ENCODE data around the gene PDE11A. TPM values are rescaled to one million over a fixed set of nuclear protein-coding genes. Genes with fewer than 3 reads are reported as not detected.

The PDE11A gene
- total RNA-seq, 1 donor from 2014 or later: 0.27 TPM

- H3K9me3 Mint-ChIP-seq (ENCODE audit: unreplicated experiment): no peaks in the 10 kb centered on the region
- H3K36me3 Mint-ChIP-seq (ENCODE audit: unreplicated experiment): no peaks in the 10 kb centered on the region
- no peaks in the 10 kb centered on the region for H3K27me3 Mint-ChIP-seq (ENCODE audit: unreplicated experiment)
- H3K4me3 Mint-ChIP-seq (ENCODE audit: unreplicated experiment): no peak overlapping the region
- peaks cover 8% of the 10 kb centered on the region for H3K4me1 Mint-ChIP-seq (ENCODE audit: low read depth, unreplicated experiment)
- no peak for TF ChIP-seq CTCF (IDR thresholded peaks at IDR 0.05; ENCODE audit: partially characterized antibody, unreplicated experiment)
- DNase-seq: no peak
- no peak overlapping the region for H3K27ac Mint-ChIP-seq (ENCODE audit: unreplicated experiment)
Observed at GRCh38 chr2:177889818-177890460, 182.6 kb downstream of the PDE11A start.

GRCh38 chr2:177888581-177888980, 184.0 kb downstream of the PDE11A start:
- Mint-ChIP-seq H3K9me3 (ENCODE audit: unreplicated experiment) (no peaks in the 10 kb centered on the region), H3K36me3 (ENCODE audit: unreplicated experiment) (no peaks in the 10 kb centered on the region), H3K27me3 (ENCODE audit: unreplicated experiment) (no peaks in the 10 kb centered on the region), H3K4me1 (ENCODE audit: low read depth, unreplicated experiment) (peaks cover 8% of the 10 kb centered on the region), H3K27ac (ENCODE audit: unreplicated experiment) (no peak overlapping the region), H3K4me3 (ENCODE audit: unreplicated experiment) (no peak overlapping the region)
- DNase-seq: no peak
- TF ChIP-seq CTCF (IDR thresholded peaks at IDR 0.05; ENCODE audit: partially characterized antibody, unreplicated experiment): no peak

- Mint-ChIP-seq H3K27me3 (ENCODE audit: unreplicated experiment) (no peaks in the 10 kb centered on the region), H3K27ac (ENCODE audit: unreplicated experiment) (no peak overlapping the region), H3K9me3 (ENCODE audit: unreplicated experiment) (no peaks in the 10 kb centered on the region), H3K4me1 (ENCODE audit: low read depth, unreplicated experiment) (peaks cover 6% of the 10 kb centered on the region), H3K36me3 (ENCODE audit: unreplicated experiment) (no peaks in the 10 kb centered on the region), H3K4me3 (ENCODE audit: unreplicated experiment) (no peak overlapping the region)
- DNase-seq: no peak
- no peak for TF ChIP-seq CTCF (IDR thresholded peaks at IDR 0.05; ENCODE audit: partially characterized antibody, unreplicated experiment)
Observed at GRCh38 chr2:177887722-177888121, 184.9 kb downstream of the PDE11A start.

- no peaks in the 10 kb centered on the region for H3K27me3 Mint-ChIP-seq (ENCODE audit: unreplicated experiment)
- DNase-seq: no peak
- no peak for TF ChIP-seq CTCF (IDR thresholded peaks at IDR 0.05; ENCODE audit: partially characterized antibody, unreplicated experiment)
- no peak overlapping the region for H3K27ac Mint-ChIP-seq (ENCODE audit: unreplicated experiment)
- H3K4me1 Mint-ChIP-seq (ENCODE audit: low read depth, unreplicated experiment): no peaks in the 10 kb centered on the region
- no peaks in the 10 kb centered on the region for H3K9me3 Mint-ChIP-seq (ENCODE audit: unreplicated experiment)
- H3K36me3 Mint-ChIP-seq (ENCODE audit: unreplicated experiment): no peaks in the 10 kb centered on the region
- no peak overlapping the region for H3K4me3 Mint-ChIP-seq (ENCODE audit: unreplicated experiment)
Observed at GRCh38 chr2:177886824-177887223, 185.8 kb downstream of the PDE11A start.

GRCh38 chr2:177885828-177886466, 186.6 kb downstream of the PDE11A start:
- Mint-ChIP-seq H3K4me1 (ENCODE audit: low read depth, unreplicated experiment) (no peaks in the 10 kb centered on the region), H3K9me3 (ENCODE audit: unreplicated experiment) (no peaks in the 10 kb centered on the region), H3K36me3 (ENCODE audit: unreplicated experiment) (no peaks in the 10 kb centered on the region), H3K4me3 (ENCODE audit: unreplicated experiment) (no peak overlapping the region), H3K27ac (ENCODE audit: unreplicated experiment) (no peak overlapping the region), H3K27me3 (ENCODE audit: unreplicated experiment) (no peaks in the 10 kb centered on the region)
- DNase-seq: no peak
- no peak for TF ChIP-seq CTCF (IDR thresholded peaks at IDR 0.05; ENCODE audit: partially characterized antibody, unreplicated experiment)
